Omental fat pad (tissue), 4 donors: ENCODE measurements around the gene SLC27A1. TPM values are rescaled to one million over a fixed set of nuclear protein-coding genes. Genes with fewer than 3 reads are reported as not detected.

ENCODE experiments used
- ATAC-seq: fragments of 150-250 bp; one replicate; pipeline ENCODE4 v1.9.1; 2016; ENCODE audit warnings: mild to moderate bottlenecking, moderate library complexity; ENCODE audit not compliant: low FRiP score
- DNase-seq: peaks from one replicate; pipeline ENCODE4 v3.0.0-alpha.2; 2019; ENCODE audit warnings: low spot score
- total RNA-seq, 4 donors: library from RNA; depleted of rRNA; stranded (reverse); fragments of >200 nt; gene quantifications; one replicate each; pipeline ENCODE4 v1.1.0, GENCODE V29; 2016
- TF ChIP-seq, protein P1 (sequence below), 3 donors: fragments of 450-650 bp; IDR thresholded peaks; one replicate each; pipeline ENCODE4 v1.5.1; 2016 to 2017; ENCODE audit warnings: antibody characterized with exemption in 3 of 3, mild to moderate bottlenecking in 3 of 3, moderate library complexity in 2 of 3

The SLC27A1 gene
- total RNA-seq, 4 donors from 2014 or later = 26.6 to 52.8 (median 40.4) TPM

DNA sequence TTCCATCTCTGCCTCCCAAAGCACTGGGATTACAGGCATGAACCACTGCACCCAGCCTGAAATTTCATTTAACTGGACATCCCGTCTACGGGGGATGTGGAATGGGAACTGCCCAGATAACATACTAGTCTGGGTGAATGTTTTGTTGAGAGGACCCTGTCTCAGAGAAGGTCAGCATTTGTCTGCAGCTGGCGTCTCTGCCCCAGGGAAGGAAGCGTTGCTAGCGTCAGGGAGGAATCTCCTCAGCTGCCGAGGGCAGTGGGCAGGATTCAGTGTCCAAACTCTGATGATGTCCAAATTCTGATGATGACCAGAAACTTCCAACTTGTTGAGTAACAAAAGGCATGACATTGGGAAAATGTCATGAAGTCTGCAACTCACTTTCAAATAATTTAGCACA lies 12.7 kb upstream of the SLC27A1 start:
- no peak for ATAC-seq
- TF ChIP-seq, protein P1, sequence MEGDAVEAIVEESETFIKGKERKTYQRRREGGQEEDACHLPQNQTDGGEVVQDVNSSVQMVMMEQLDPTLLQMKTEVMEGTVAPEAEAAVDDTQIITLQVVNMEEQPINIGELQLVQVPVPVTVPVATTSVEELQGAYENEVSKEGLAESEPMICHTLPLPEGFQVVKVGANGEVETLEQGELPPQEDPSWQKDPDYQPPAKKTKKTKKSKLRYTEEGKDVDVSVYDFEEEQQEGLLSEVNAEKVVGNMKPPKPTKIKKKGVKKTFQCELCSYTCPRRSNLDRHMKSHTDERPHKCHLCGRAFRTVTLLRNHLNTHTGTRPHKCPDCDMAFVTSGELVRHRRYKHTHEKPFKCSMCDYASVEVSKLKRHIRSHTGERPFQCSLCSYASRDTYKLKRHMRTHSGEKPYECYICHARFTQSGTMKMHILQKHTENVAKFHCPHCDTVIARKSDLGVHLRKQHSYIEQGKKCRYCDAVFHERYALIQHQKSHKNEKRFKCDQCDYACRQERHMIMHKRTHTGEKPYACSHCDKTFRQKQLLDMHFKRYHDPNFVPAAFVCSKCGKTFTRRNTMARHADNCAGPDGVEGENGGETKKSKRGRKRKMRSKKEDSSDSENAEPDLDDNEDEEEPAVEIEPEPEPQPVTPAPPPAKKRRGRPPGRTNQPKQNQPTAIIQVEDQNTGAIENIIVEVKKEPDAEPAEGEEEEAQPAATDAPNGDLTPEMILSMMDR (IDR thresholded peaks at IDR 0.05) = no peak

DNA sequence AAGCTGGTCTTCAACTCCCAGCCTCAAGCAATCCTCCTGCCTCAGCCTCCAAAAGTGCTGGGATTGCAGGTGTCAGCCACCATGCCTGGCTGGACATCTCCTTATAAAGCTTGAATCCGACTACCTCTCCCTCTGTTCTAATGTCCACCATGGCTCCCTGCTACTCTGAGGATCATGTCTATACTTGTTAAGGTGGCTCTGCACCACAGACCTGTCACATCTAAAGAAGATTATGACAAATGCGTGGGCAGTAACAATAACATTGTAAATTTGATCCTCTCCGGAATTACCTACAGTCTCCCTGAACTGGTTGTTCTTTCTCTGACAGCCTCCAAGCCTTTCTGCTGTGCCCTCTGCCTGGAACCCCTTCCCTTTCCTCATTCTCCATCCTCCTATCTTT lies 11.4 kb upstream of the SLC27A1 start:
- no peak for DNase-seq
- TF ChIP-seq, protein P1 (IDR thresholded peaks at IDR 0.05) = no peak
- no peak for ATAC-seq

More for the DNA sequence above, 12.7 kb upstream of the SLC27A1 start:
- no peak for DNase-seq

DNA sequence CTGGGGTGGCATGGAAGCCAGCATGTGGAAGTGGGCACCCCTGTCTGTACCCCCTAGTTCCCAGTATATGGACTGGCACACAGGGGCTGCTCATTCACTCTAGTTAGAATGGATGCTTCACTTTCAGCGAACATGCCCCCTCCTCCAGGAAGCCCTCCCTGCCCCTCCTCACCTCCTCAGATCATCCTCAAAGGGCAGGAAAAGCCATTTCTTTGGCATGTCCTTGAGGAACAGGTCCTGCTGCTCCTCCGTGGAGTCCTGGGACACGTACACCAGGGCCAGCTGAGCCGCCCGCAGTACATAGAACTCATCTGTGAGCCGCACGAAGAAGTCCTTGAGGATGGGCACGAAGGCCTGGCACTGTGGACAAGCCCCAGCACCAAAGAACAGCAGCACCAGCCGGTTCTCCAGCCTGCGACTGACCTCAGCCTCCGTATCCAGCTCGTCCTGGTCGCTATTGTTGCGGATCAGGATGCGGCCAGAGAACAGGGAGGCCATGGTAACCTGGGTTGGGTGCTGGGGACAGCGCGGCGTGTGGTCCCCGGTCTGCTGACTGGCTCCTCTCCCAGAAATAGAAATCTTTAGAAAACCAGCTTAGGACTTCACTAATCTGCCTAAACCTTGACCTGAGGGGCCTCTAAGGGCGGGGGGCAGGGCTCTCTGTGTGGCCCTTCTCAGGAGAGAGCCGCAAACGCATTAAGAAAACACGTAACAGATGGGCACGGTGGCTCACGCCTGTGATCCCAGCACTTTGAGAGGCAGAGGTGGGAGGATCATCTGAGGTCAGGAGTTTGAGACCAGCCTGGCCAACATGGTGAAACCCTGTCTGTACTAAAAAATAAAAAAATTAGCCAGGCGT lies 9.7 kb upstream of the SLC27A1 start, which contains the start of gene NXNL1:
Gene NXNL1 (minus strand): TSS at position 555 of the 859 bp plus-strand sequence. CDS start 57 bp downstream, at position 498.
- TF ChIP-seq, protein P1 (IDR thresholded peaks at IDR 0.05) = no peak
- DNase-seq (no peak), ATAC-seq (no peak)

DNA sequence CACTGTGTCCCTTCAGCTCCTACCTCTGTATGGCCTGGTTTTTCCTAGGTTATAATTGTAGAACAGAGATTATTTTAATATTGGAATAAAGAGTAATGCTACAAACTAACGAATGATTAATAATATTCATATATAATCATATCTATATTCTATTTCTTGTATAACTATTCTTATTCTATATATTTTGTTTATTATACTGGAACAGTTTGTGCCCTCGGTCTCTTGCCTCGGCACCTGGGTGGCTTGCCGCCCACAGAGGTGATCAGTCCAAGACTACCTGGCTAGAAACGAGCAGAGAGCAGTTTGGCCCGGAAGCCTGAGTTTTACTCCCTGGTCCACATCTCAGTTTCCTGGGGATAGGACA lies 3.9 kb upstream of the SLC27A1 start:
- no peak for ATAC-seq
- TF ChIP-seq, protein P1 (IDR thresholded peaks at IDR 0.05) = no peak
- DNase-seq = no peak

DNA sequence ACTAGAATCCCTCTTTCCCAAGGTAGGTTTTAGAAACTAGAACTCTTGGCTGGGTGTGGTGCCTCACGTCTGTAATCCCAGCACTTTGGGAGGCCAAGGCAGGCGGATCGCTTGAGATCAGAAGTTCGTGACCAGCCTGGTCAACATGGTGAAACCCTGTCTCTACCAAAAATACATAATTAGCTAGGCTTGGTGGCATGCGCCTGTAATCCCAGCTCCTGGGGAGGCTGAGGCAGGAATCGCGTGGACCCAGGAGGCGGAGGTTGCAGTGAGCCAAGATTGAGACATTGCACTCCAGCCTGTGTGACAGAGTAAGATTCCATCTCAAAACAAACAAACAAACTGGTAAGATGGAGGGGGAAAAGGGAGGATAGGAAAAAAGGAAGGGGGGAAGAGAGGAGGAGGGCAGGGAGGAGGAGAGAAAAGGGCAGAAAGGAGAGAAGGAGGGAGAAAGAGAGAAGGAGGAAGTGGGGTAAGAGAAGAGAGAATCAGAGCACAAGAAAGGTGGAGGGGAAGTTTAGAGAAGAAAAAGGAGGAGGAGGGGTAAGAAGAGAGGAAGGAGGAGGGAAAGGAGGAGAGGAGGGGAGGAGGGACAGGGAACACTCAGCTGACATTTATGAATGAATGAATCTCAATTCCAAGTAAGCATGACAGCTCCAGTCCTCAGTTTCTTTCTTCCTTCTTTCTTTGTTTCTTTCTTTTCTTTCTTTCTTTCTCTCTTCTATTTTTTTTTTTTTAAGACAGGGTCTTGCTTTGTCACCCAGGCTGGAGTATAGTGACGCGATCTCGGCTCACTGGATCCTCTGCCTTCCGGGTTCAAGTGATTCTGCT lies 2.6 kb upstream of the SLC27A1 start:
- DNase-seq = no peak
- ATAC-seq = no peak
- TF ChIP-seq, protein P1 (IDR thresholded peaks at IDR 0.05) = no peak

DNA sequence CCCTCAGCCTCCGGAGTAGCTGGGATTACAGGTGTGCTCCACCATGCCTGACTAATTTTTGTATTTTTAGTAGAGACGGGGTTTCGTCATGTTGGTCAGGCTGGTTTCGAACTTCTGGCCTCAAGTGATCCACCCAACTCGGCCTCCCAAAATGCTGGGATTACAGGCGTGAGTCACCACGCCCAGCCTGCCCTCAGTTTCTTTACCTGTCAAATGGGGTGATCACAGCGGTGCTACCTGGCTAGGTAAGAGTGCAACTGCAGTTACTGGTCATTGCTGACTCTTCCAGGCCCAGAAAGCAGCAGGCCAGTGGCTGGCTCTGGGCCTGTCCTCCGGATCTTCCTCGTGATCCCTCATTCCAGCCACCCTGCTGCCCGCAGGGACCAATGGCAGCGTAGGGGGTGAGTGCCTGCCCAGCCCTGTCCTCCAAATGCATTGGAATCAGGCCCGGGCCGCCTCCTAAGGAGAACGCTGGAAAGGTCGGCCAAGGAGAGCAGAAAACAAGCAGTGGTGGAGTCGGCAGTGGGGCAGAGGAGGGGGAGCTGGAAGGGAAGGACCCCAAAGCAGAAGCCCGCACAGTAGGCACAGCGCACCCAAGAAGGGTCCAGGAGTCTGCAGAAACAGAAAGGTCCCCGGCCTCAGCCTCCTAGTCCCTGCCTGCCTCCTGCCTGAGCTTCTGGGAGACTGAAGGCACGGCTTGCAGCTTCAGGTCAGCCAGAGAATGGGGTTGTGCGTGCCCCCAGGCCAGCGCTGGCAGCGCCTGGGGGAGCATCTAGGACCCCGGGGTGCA lies 1.8 kb upstream of the SLC27A1 start:
- ATAC-seq (no peak), DNase-seq (no peak)
- TF ChIP-seq, protein P1 (IDR thresholded peaks at IDR 0.05) = no peak
